CD4-positive, alpha-beta T cell treated with Interleukin-2 at 100 ng/mL for 4 hours (primary cell): ENCODE results near the gene RTN1.

Experiments used
- DNase-seq: peaks from one replicate; pipeline ENCODE4 v3.0.0-alpha.2; 2020; ENCODE audit warnings: low spot score

The RTN1 gene

DNA sequence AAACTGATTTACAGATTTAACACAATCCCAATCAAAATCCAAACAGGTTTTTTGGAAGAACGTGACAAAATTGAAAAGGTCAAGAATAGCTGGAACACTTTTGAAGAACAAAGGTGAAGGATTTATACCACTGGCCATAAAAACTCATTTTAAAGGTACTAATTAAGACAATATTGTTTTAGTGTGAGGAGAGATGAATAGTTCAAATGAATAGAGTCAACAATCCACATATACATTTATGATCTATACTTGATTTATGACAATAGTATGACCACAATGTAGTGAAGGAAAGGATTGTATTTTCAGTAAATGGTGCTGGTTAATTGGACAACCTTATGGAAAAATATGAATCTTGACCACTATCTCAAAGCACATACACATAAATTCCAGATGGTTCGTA, 323.3 kb downstream of the RTN1 start:
- DNase-seq = no peak
